H1 (cell line): ENCODE data around the gene ANKRD13B. TPM values are rescaled to one million over a fixed set of nuclear protein-coding genes. Genes with fewer than 3 reads are reported as not detected.

Source experiments
- CBX8 ChIP-seq: fragments of 300-800, 300-1000 bp; sonication (generic); IDR thresholded peaks from 2 replicates; pipeline ENCODE4 v1.7.1; 2016; ENCODE audit warnings: low read depth, low read length, borderline replicate concordance
- CEBPB ChIP-seq: IDR thresholded peaks from 2 replicates; pipeline ENCODE4 v1.6.1; 2012; ENCODE audit warnings: low read depth, low read length
- CHD1 ChIP-seq: IDR thresholded peaks from 2 replicates; pipeline ENCODE4 v1.6.1; 2012; ENCODE audit warnings: low read depth, low read length, improper control_type of control experiment
- CTCF ChIP-seq, 3 experiments: IDR thresholded peaks; 1 replicate in 2 of 3; 2 replicates in 1 of 3; pipeline versions ENCODE4 v1.5.1 to v1.6.1; 2011; ENCODE audit warnings: low read length in 3 of 3, mild to moderate bottlenecking in 3 of 3, inconsistent platforms in 2 of 3, low read depth in 1 of 3, moderate library complexity in 1 of 3; ENCODE audit not compliant: insufficient read depth in 1 of 3; ENCODE audit errors: control extremely low read depth in 1 of 3
- EZH2 ChIP-seq: fragments of 200-600 bp; sonication (generic); IDR thresholded peaks from 2 replicates; pipeline ENCODE4 v1.7.1; 2012; ENCODE audit warnings: low read depth, mild to moderate bottlenecking, moderate library complexity, low read length, inconsistent platforms; ENCODE audit not compliant: severe bottlenecking
- GTF2F1 ChIP-seq: IDR thresholded peaks from 2 replicates; pipeline ENCODE4 v1.6.1; 2012; ENCODE audit warnings: low read depth, low read length, improper control_type of control experiment, borderline replicate concordance
- JUN ChIP-seq: IDR thresholded peaks from 2 replicates; pipeline ENCODE4 v1.6.1; 2011; ENCODE audit warnings: low read depth, mild to moderate bottlenecking, improper control_type of control experiment, low read length
- NRF1 ChIP-seq: IDR thresholded peaks from 2 replicates; pipeline ENCODE4 v1.6.1; 2011; ENCODE audit warnings: mild to moderate bottlenecking, low read depth, low read length, improper control_type of control experiment
- POLR2AphosphoS5 ChIP-seq: IDR thresholded peaks from 2 replicates; pipeline ENCODE4 v1.6.1; 2011; ENCODE audit warnings: low read depth, low read length
- RBBP5 ChIP-seq: IDR thresholded peaks from 2 replicates; pipeline ENCODE4 v1.7.1; 2012; ENCODE audit warnings: low read depth, mild to moderate bottlenecking, inconsistent platforms, low read length, moderate library complexity, borderline replicate concordance
- SP4 ChIP-seq: IDR thresholded peaks from 2 replicates; pipeline ENCODE4 v1.6.1; 2012; ENCODE audit warnings: low read length, inconsistent platforms
- TBP ChIP-seq: IDR thresholded peaks from 2 replicates; pipeline ENCODE4 v1.6.1; 2011; ENCODE audit warnings: low read depth, low read length, improper control_type of control experiment
- polyA plus RNA-seq, 7 experiments: library from polyadenylated mRNA; depleted of rRNA in 3 of 7; stranded (reverse) in 5 of 7; unstranded in 2 of 7; fragments of >200 nt in 5 of 7; fragments of 200-250 nt in 2 of 7; gene quantifications; 1 replicate in 5 of 7; 2 replicates in 1 of 7; 4 replicates in 1 of 7; pipeline versions ENCODE4 v1.2.1 to v1.2.3, GENCODE V29; 2011 to 2013; ENCODE audit warnings: missing spikeins in 2 of 7, mixed read lengths in 2 of 7
- total RNA-seq: library from RNA; stranded (reverse); fragmentation: NEBNext Ultra II Directional; extraction: Animal tissue kit (Norgen Biotek cat#: 25700); gene quantifications from 2 replicates; pipeline ENCODE4 v1.2.1, GENCODE V29; 2021
- TF ChIP-seq, protein P1 (sequence below): IDR thresholded peaks from 2 replicates; pipeline ENCODE4 v1.6.1; 2011; ENCODE audit warnings: low read depth, mild to moderate bottlenecking, low read length; ENCODE audit not compliant: insufficient read depth
- TF ChIP-seq, protein P2 (sequence below): IDR thresholded peaks from 2 replicates; pipeline ENCODE4 v1.6.1; 2012; ENCODE audit warnings: inconsistent platforms

The ANKRD13B gene
- total and polyA plus RNA-seq, 2 of the 8 experiments (the other 6 are each of a cell fraction or from before 2014, with no cell fraction given): 16.4 to 48.5 TPM

DNA sequence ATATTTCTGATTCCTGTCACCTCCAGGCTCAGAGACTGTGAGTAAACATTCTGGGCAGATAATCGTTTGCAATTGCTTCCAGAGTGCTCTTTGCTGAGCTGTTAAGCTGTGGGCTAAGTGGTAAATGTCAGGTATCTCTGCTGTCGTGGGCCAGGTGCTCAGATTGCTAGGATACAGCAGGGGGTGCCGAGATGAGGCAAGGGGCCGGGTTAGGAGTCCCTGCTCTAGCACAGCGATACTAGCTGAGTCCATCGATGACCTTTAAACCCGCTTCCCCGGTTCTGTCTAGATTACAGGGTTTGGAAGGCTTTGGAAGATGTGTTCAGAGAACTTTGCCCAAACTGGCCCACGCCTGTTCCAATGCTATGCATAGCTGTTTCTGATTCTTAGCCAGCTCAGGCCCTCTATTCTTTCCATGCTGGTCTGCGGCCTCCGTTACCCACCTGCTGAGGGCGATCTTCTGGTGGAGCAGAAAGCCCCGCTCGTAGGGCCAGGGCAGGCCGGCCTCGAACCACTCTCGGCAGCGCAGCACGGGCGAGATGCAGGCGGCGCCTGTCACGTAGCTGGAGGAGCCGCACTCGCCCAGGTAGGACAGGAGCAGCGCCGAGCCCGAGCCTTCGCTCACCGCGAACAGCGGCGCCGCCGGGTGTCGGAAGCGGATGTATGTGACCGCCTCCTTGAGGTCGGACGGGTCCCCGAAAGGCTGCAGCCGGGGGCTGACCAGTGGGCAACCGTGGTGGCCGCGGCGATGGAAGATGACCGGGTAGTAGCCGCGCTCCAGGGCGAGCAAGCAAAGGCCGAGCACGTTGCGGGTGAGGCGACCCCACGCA is 27.1 kb upstream of the ANKRD13B start (continued):
- no peak for TF ChIP-seq NRF1
- no peak for TF ChIP-seq CEBPB
- no peak for TF ChIP-seq SP4
- TF ChIP-seq POLR2AphosphoS5: no peak
- no peak for TF ChIP-seq CHD1
- peak; percentile 20 to 33 (median 26) for TF ChIP-seq CTCF (IDR thresholded peaks at IDR 0.05; ENCODE audit: control extremely low read depth in 1 of 3, insufficient read depth in 1 of 3, low read depth in 1 of 3, low read length in 3 of 3)
- TF ChIP-seq TBP: peak; percentile 67; the same call in 1 of the 2 replicates
- no peak for TF ChIP-seq JUN
- TF ChIP-seq, protein P1, sequence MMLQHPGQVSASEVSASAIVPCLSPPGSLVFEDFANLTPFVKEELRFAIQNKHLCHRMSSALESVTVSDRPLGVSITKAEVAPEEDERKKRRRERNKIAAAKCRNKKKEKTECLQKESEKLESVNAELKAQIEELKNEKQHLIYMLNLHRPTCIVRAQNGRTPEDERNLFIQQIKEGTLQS: no peak
- TF ChIP-seq RBBP5: no peak
- no peak for TF ChIP-seq GTF2F1
- TF ChIP-seq EZH2: peak; percentile 62
- TF ChIP-seq CBX8: no peak
- TF ChIP-seq, protein P2, sequence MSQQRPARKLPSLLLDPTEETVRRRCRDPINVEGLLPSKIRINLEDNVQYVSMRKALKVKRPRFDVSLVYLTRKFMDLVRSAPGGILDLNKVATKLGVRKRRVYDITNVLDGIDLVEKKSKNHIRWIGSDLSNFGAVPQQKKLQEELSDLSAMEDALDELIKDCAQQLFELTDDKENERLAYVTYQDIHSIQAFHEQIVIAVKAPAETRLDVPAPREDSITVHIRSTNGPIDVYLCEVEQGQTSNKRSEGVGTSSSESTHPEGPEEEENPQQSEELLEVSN: peak; percentile 54
